ENCODE results near the gene IKZF2.
A peak's percentile ranks its signal among the peaks of the same experiment; 100 is the strongest.

The IKZF2 gene

DNA sequence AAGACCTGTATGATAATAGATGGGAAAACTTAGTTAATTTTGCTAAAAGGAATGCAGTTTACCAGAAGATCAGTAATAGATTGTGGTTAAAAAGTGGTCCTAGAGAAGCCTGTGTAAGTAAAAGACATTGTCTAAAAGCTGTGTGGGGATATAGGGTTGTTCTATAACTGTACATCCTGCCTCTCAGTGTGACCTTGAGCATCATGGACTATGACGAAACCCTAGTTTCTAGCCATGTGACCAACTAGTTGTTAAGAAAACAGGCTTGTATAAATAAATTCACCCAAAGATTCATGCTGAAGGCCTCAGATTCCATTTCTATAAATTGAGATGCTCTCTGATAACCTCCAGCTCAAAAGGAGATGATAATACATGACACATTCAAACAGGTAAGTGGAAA is 160.7 kb downstream of the IKZF2 start:
- peaks cover 56% of the 10 kb centered on the region for H3K36me3 Mint-ChIP-seq
- H3K4me3 Mint-ChIP-seq: no peak overlapping the region
- no peak for DNase-seq (ENCODE audit: low spot score in 2 of 2)
- H3K4me1 Mint-ChIP-seq: peaks cover 5% of the 10 kb centered on the region
- no peak overlapping the region for H3K27ac Mint-ChIP-seq
- peaks cover 3% of the 10 kb centered on the region for H3K9me3 Mint-ChIP-seq
- ATAC-seq: no peak

DNA sequence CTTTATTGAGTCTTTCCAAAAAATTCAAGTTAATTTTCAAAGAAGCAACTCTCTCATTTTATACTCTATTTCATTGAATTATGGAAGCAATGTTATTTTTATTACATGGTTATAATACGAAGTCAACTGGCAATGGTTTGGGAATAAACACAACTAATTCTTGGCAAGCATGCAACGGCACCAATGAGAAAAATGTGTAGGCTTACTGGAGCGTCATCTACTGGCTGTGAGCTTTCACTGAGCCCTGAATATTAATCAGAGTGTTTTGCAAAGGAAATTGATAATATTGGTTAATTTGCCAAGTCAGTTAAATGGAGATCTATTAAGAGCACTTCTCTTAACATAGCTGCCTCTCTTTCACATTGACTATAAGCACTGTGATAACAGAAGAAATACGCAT is 163.9 kb downstream of the IKZF2 start:
- no peak for ATAC-seq
- DNase-seq (ENCODE audit: low spot score in 2 of 2): no peak
- no peak overlapping the region for H3K4me3 Mint-ChIP-seq
- peaks cover 2% of the 10 kb centered on the region for H3K4me1 Mint-ChIP-seq
- peaks cover 30% of the 10 kb centered on the region for H3K36me3 Mint-ChIP-seq
- peaks cover 3% of the 10 kb centered on the region for H3K9me3 Mint-ChIP-seq
- no peak overlapping the region for H3K27ac Mint-ChIP-seq

DNA sequence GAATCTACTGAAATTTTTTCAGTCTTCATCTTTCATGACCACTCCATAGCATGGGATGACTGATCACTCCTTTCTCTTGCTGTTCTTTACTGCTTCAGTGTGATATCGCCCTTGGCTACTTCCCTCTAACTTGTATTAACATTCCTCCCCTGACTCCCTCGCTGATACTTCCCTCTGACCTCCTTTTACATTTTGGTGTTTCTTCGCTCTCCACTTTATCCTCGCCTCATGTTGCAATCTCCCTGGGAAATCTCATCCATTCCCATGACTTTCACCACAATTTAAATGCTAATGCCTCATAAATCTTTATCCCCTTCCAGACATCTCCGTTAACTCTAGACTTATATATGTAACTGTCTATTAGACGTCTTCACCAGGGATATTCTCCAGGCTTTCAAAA is 167.3 kb downstream of the IKZF2 start:
- H3K36me3 Mint-ChIP-seq: peaks cover 31% of the 10 kb centered on the region
- H3K4me3 Mint-ChIP-seq: no peak overlapping the region
- H3K27ac Mint-ChIP-seq: no peak overlapping the region
- peaks cover 10% of the 10 kb centered on the region for H3K4me1 Mint-ChIP-seq
- no peak for DNase-seq (ENCODE audit: low spot score in 2 of 2)
- peaks cover 3% of the 10 kb centered on the region for H3K9me3 Mint-ChIP-seq
- ATAC-seq: no peak

DNA sequence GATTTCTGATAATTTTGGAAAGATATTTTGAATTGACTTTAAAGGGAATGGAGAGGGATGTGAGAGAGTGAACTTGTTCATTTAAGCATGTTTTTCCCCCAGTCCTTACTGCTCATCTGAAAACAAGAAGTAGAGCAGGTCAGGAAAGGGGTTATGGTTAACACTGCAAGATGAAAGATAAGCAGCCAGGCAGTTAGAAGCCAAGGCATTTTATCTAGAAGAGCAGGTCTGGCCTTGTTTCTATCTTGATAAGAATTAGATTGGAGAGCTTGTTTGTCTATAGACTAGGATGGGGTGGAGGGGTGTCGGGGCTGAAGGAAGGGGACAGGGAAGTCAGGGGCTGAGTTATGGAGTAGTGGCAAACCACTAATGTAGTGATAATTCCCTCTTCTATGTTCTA is 171.6 kb downstream of the IKZF2 start:
- H3K27ac Mint-ChIP-seq: peak overlapping the region; percentile 64
- H3K4me1 Mint-ChIP-seq: peaks cover 24% of the 10 kb centered on the region
- H3K9me3 Mint-ChIP-seq: peaks cover 4% of the 10 kb centered on the region
- H3K4me3 Mint-ChIP-seq: peak overlapping the region; percentile 7
- DNase-seq (ENCODE audit: low spot score in 2 of 2): no peak
- peaks cover 19% of the 10 kb centered on the region for H3K36me3 Mint-ChIP-seq
- peak; percentile 71 for ATAC-seq

GRCh38 chr2:212979046-212979612 is 172.3 kb downstream of the IKZF2 start:
- Mint-ChIP-seq H3K9me3 (peaks cover 4% of the 10 kb centered on the region), H3K27ac (peak overlapping the region; percentile 64), H3K36me3 (peaks cover 19% of the 10 kb centered on the region), H3K4me1 (peaks cover 24% of the 10 kb centered on the region), H3K4me3 (no peak overlapping the region)
- ATAC-seq: no peak
- no peak for DNase-seq (ENCODE audit: low spot score in 2 of 2)

- Mint-ChIP-seq H3K4me1 (peaks cover 24% of the 10 kb centered on the region), H3K9me3 (peaks cover 4% of the 10 kb centered on the region), H3K4me3 (no peak overlapping the region), H3K27ac (no peak overlapping the region), H3K36me3 (peaks cover 22% of the 10 kb centered on the region)
- DNase-seq (ENCODE audit: low spot score in 2 of 2) (no peak), ATAC-seq (no peak)
These were observed 174.3 kb downstream of the IKZF2 start for GRCh38 chr2:212977152-212977551.

GRCh38 chr2:212975333-212975732 is 176.1 kb downstream of the IKZF2 start:
- no peak for DNase-seq (ENCODE audit: low spot score in 2 of 2)
- no peak for ATAC-seq
- Mint-ChIP-seq H3K4me1 (peaks cover 32% of the 10 kb centered on the region), H3K36me3 (peaks cover 31% of the 10 kb centered on the region), H3K4me3 (no peak overlapping the region), H3K27ac (no peak overlapping the region), H3K9me3 (peaks cover 4% of the 10 kb centered on the region)

- H3K27ac Mint-ChIP-seq: no peak overlapping the region
- H3K4me1 Mint-ChIP-seq: peaks cover 34% of the 10 kb centered on the region
- ATAC-seq: no peak
- no peak overlapping the region for H3K4me3 Mint-ChIP-seq
- peaks cover 29% of the 10 kb centered on the region for H3K36me3 Mint-ChIP-seq
- peaks cover 4% of the 10 kb centered on the region for H3K9me3 Mint-ChIP-seq
- DNase-seq (ENCODE audit: low spot score in 2 of 2): no peak
These were observed 176.7 kb downstream of the IKZF2 start for GRCh38 chr2:212974692-212975091.

GRCh38 chr2:212973347-212973746 is 178.1 kb downstream of the IKZF2 start:
- no peak overlapping the region for H3K4me3 Mint-ChIP-seq
- no peak overlapping the region for H3K27ac Mint-ChIP-seq
- no peak for ATAC-seq
- peaks cover 38% of the 10 kb centered on the region for H3K4me1 Mint-ChIP-seq
- peaks cover 22% of the 10 kb centered on the region for H3K36me3 Mint-ChIP-seq
- DNase-seq (ENCODE audit: low spot score in 2 of 2): no peak
- peaks cover 4% of the 10 kb centered on the region for H3K9me3 Mint-ChIP-seq

DNA sequence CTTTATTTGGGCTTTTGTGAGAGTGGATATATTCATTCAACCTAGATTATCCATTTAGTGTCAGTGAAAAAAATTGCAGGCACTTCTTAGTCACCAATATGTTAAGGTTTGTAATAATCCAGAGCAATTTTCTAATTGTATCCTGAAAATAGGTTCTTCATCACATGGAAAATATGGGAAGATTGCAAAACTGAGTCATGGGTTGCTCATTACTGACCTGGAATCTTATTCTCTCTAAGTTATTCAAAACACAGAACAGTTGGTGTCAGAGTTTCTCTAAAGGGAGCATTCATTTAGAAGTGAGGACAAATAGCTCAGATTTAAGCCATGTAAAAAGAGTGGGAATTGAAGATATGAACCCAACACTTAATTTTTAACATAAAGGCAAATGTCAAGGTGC is 181.3 kb downstream of the IKZF2 start:
- no peak for ATAC-seq
- Mint-ChIP-seq H3K9me3 (no peaks in the 10 kb centered on the region), H3K4me1 (peaks cover 33% of the 10 kb centered on the region), H3K27ac (peak overlapping the region; percentile 45), H3K4me3 (no peak overlapping the region), H3K36me3 (peaks cover 31% of the 10 kb centered on the region)
- DNase-seq (ENCODE audit: low spot score in 2 of 2): no peak

- Mint-ChIP-seq H3K9me3 (no peaks in the 10 kb centered on the region), H3K36me3 (peaks cover 41% of the 10 kb centered on the region), H3K4me1 (peaks cover 31% of the 10 kb centered on the region), H3K4me3 (peak overlapping the region; percentile 48), H3K27ac (peak overlapping the region; percentile 76)
- DNase-seq (ENCODE audit: low spot score in 2 of 2): no peak
- peak; percentile 98 for ATAC-seq
These were observed 182.9 kb downstream of the IKZF2 start for GRCh38 chr2:212968284-212969081.

DNA sequence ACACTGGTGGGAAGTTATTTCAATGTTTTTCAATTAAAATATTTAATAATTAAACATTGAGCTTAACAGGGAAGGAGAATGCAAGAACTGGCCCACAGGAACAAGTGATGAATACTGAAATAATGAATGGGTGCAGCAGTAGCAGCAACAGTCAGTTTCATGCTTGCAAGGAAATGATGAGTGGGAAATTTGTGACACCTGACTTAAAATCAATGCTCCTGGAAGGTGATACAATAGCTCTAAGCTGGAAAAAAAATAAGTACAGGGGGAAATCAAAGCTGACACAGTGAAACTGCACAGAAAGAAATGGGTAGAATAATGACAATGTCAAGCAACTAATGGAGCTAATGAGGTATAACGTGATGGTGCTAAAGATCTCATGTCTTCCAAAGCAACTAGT is 184.5 kb downstream of the IKZF2 start:
- H3K4me1 Mint-ChIP-seq: peaks cover 39% of the 10 kb centered on the region
- no peak overlapping the region for H3K4me3 Mint-ChIP-seq
- no peak for ATAC-seq
- peaks cover 6% of the 10 kb centered on the region for H3K9me3 Mint-ChIP-seq
- peaks cover 41% of the 10 kb centered on the region for H3K36me3 Mint-ChIP-seq
- no peak for DNase-seq (ENCODE audit: low spot score in 2 of 2)
- H3K27ac Mint-ChIP-seq: no peak overlapping the region

- DNase-seq (ENCODE audit: low spot score in 2 of 2): no peak
- no peak for ATAC-seq
- Mint-ChIP-seq H3K36me3 (peaks cover 31% of the 10 kb centered on the region), H3K27ac (no peak overlapping the region), H3K9me3 (peaks cover 6% of the 10 kb centered on the region), H3K4me3 (no peak overlapping the region), H3K4me1 (peaks cover 45% of the 10 kb centered on the region)
These were observed 188.7 kb downstream of the IKZF2 start for GRCh38 chr2:212962691-212963090.

DNA sequence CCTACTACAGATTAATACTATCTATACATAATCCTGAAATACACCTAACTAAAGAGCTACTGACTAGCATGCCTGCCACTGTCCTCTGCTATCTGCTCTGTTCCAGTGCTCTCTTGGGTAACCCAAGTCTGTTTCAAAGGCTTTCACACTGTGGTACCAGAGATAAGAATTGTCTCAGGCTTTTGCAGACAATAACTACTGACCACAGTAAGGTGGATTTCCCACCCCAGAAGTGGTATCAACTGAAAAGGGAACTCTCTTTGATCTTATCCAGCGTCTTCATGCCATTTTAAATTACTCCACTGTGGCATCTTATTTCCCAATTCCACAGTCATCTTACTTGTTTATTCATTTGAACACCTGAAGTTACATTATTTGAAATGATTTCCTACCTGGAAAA is 190.2 kb downstream of the IKZF2 start:
- DNase-seq (ENCODE audit: low spot score in 2 of 2) (no peak), ATAC-seq (no peak)
- Mint-ChIP-seq H3K36me3 (peaks cover 28% of the 10 kb centered on the region), H3K27ac (peak overlapping the region; percentile 91), H3K9me3 (peaks cover 6% of the 10 kb centered on the region), H3K4me1 (peaks cover 56% of the 10 kb centered on the region), H3K4me3 (no peak overlapping the region)

GRCh38 chr2:212960336-212960735 is 191.1 kb downstream of the IKZF2 start:
- ATAC-seq (no peak), DNase-seq (ENCODE audit: low spot score in 2 of 2) (no peak)
- peak overlapping the region; percentile 91 for H3K27ac Mint-ChIP-seq
- peaks cover 56% of the 10 kb centered on the region for H3K4me1 Mint-ChIP-seq
- peaks cover 19% of the 10 kb centered on the region for H3K36me3 Mint-ChIP-seq
- H3K4me3 Mint-ChIP-seq: no peak overlapping the region
- peaks cover 6% of the 10 kb centered on the region for H3K9me3 Mint-ChIP-seq

DNA sequence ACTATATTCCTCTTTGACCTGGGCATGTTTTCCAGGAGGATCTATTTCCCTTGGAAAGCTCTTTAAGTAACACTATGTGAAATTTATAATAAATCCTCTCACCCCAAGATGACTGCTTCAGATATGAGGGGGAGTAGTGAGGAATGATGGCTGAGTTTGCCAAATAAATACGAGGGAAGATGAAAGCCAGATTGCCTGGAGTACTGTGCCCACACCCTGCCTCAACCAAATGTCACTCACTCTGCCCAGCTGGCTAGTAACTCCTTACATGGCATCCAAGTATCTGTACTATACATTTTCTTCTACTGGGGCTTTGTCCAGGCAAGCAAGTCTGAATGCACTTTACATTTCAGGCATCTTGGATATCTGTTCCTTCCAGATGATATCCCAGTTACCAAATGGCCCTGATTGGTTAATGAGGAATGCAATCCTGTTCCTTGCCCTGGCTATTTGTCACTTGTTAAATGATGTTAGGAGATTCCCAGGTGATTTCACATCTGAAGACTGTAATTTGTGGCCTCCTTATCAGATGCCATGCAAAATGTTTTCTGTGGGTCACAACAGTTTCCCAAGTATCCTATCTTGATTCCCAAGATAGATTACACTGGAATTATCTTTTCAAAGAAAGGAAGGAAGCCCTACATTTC is 191.8 kb downstream of the IKZF2 start:
- Mint-ChIP-seq H3K36me3 (peaks cover 11% of the 10 kb centered on the region), H3K4me3 (peak overlapping the region; percentile 49), H3K9me3 (peaks cover 6% of the 10 kb centered on the region), H3K4me1 (peaks cover 56% of the 10 kb centered on the region), H3K27ac (peak overlapping the region; percentile 91)
- ATAC-seq (no peak), DNase-seq (ENCODE audit: low spot score in 2 of 2) (no peak)

Measured in stimulated activated effector memory CD8-positive, alpha-beta T cell treated with anti-CD3 and anti-CD28 coated beads, Interleukin-12 subunit alpha, Interleukin-12 subunit beta, amount 100 ng/mL, for 72 hours (primary cell).